Caco-2 (cell line): ENCODE measurements around the gene KBTBD12. TPM values are rescaled to one million over a fixed set of nuclear protein-coding genes. Genes with fewer than 3 reads are reported as not detected.

Experiments used
- BruUV-seq: library from RNA; stranded (reverse); fragments of 400-500 nt; replicated peaks from 2 replicates; lab custom pipeline; 2021; lab: Mats Ljungman, UMichigan
- CTCF ChIA-PET: fragments of 300-600 bp; sonication (Branson Sonifier 250); formaldehyde crosslinking; loops from one replicate; lab custom pipeline; 2022; ENCODE audit warnings: antibody characterized with exemption; lab: Charles Lee
- POLR2A ChIA-PET: fragments of 300-600 bp; sonication (Branson Sonifier 250); formaldehyde crosslinking; loops from one replicate; lab custom pipeline; 2022; ENCODE audit warnings: antibody characterized with exemption; lab: Charles Lee
- DNase-seq, 2 experiments: peaks; one replicate each; pipeline versions ENCODE4 v3.0.0 to v3.0.0-alpha.2; 2020 to 2022
- H3K27me3 ChIP-seq: replicated peaks from 2 replicates; pipeline ENCODE4 v1.6.0; 2011; ENCODE audit warnings: low read length; ENCODE audit not compliant: control insufficient read depth, insufficient read depth
- H3K36me3 ChIP-seq: 2 replicates; pipeline ENCODE4 v1.5.1; 2011; ENCODE audit warnings: low read length; ENCODE audit not compliant: control insufficient read depth, insufficient read depth
- H3K4me1 ChIP-seq: fragments of 250-450 bp; sonication (Bioruptor Pico); 2 replicates; pipeline ENCODE4 v1.5.1; 2020; ENCODE audit warnings: mild to moderate bottlenecking
- H3K4me3 ChIP-seq: 2 replicates; pipeline ENCODE4 v1.5.1; 2011; ENCODE audit warnings: low read depth, mild to moderate bottlenecking, control low read depth, low read length
- H3K9me3 ChIP-seq: fragments of 250-450 bp; sonication (Bioruptor Pico); 2 replicates; pipeline ENCODE4 v1.5.1; 2020; ENCODE audit warnings: mild to moderate bottlenecking, moderate library complexity
- H3K27ac Mint-ChIP-seq: one replicate; pipeline ENCODE4 v1.8.0; 2022; ENCODE audit warnings: mixed read lengths; ENCODE audit not compliant: unreplicated experiment
- H3K27me3 Mint-ChIP-seq: one replicate; pipeline ENCODE4 v1.8.0; 2022; ENCODE audit warnings: mixed read lengths; ENCODE audit not compliant: insufficient read depth, unreplicated experiment
- H3K36me3 Mint-ChIP-seq: one replicate; pipeline ENCODE4 v1.8.0; 2022; ENCODE audit warnings: mild to moderate bottlenecking, mixed read lengths; ENCODE audit not compliant: insufficient read depth, unreplicated experiment
- H3K4me1 Mint-ChIP-seq: one replicate; pipeline ENCODE4 v1.8.0; 2022; ENCODE audit warnings: low read depth, mixed read lengths; ENCODE audit not compliant: unreplicated experiment
- H3K4me3 Mint-ChIP-seq: one replicate; pipeline ENCODE4 v1.8.0; 2022; ENCODE audit warnings: mild to moderate bottlenecking, moderate library complexity, mixed read lengths; ENCODE audit not compliant: unreplicated experiment
- H3K9me3 Mint-ChIP-seq: one replicate; pipeline ENCODE4 v1.8.0; 2022; ENCODE audit warnings: mixed read lengths; ENCODE audit not compliant: unreplicated experiment
- CTCF ChIP-seq, 2 experiments: fragments of 200-600 bp in 1 of 2; IDR thresholded peaks; 1 replicate in 1 of 2; 2 replicates in 1 of 2; pipeline versions ENCODE4 v1.5.1 to v1.8.0; 2011 to 2022; ENCODE audit warnings: antibody characterized with exemption in 1 of 2, control low read depth in 1 of 2, inconsistent platforms in 1 of 2, low read depth in 1 of 2, low read length in 1 of 2, mild to moderate bottlenecking in 1 of 2, moderate library complexity in 1 of 2; ENCODE audit not compliant: insufficient read depth in 1 of 2, severe bottlenecking in 1 of 2, unreplicated experiment in 1 of 2
- intact Hi-C: fragments of 100-400 bp; cut with micrococcal nuclease; formaldehyde crosslinking; loops from one replicate; pipeline ENCODE4 v1.10.0; 2022; ENCODE audit not compliant: unreplicated experiment
- total RNA-seq: library from RNA; stranded (reverse); gene quantifications from 2 replicates; pipeline ENCODE4 v1.2.3, GENCODE V29; 2022

Gene KBTBD12
- total RNA-seq, 1 experiment from 2014 or later: not detected

GRCh38 chr3:128016502-128016901, 101.5 kb downstream of the KBTBD12 start:
- no TSS peak for BruUV-seq
- POLR2A ChIA-PET: no interaction called here
- no peak for TF ChIP-seq CTCF (IDR thresholded peaks at IDR 0.05; ENCODE audit: insufficient read depth in 1 of 2, low read depth in 1 of 2, low read length in 1 of 2, severe bottlenecking in 1 of 2, unreplicated experiment in 1 of 2)

GRCh38 chr3:128021768-128022372, 106.8 kb downstream of the KBTBD12 start:
- Histone ChIP-seq H3K4me1 (no peaks in the 10 kb centered on the region), H3K9me3 (peaks cover 3% of the 10 kb centered on the region; the same call in 1 of the 2 replicates), H3K4me3 (no peak overlapping the region), H3K27me3 (no peaks in the 10 kb centered on the region), H3K36me3 (no peaks in the 10 kb centered on the region)
- ChIA-PET CTCF (no interaction called here), POLR2A (no interaction called here)
- no peaks in the 10 kb centered on the region for H3K9me3 Mint-ChIP-seq
- no peak for TF ChIP-seq CTCF (IDR thresholded peaks at IDR 0.05; ENCODE audit: insufficient read depth in 1 of 2, low read depth in 1 of 2, low read length in 1 of 2, severe bottlenecking in 1 of 2, unreplicated experiment in 1 of 2)
- BruUV-seq: no TSS peak
- no peak overlapping the region for H3K27ac Mint-ChIP-seq
- intact Hi-C loops: no loop called here
- no peak for DNase-seq
- H3K4me3 Mint-ChIP-seq: no peak overlapping the region
- H3K4me1 Mint-ChIP-seq: no peaks in the 10 kb centered on the region
- H3K27me3 Mint-ChIP-seq: peaks cover 19% of the 10 kb centered on the region
- H3K36me3 Mint-ChIP-seq: no peaks in the 10 kb centered on the region

More at GRCh38 chr3:128016502-128016901, 101.5 kb downstream of the KBTBD12 start:
- peaks cover 3% of the 10 kb centered on the region; the same call in 1 of the 2 replicates for H3K9me3 ChIP-seq
- Mint-ChIP-seq H3K4me1 (peaks cover under 1% of the 10 kb centered on the region), H3K27ac (no peak overlapping the region), H3K9me3 (no peaks in the 10 kb centered on the region), H3K27me3 (no peaks in the 10 kb centered on the region), H3K4me3 (no peak overlapping the region), H3K36me3 (no peaks in the 10 kb centered on the region)
- no peaks in the 10 kb centered on the region for H3K4me1 ChIP-seq
- intact Hi-C loops: no loop called here
- no peaks in the 10 kb centered on the region for H3K27me3 ChIP-seq
- no peak overlapping the region for H3K4me3 ChIP-seq
- DNase-seq: no peak
- no peaks in the 10 kb centered on the region for H3K36me3 ChIP-seq
- CTCF ChIA-PET: no interaction called here

GRCh38 chr3:128033102-128033501, 118.1 kb downstream of the KBTBD12 start:
- intact Hi-C loops: no loop called here
- Histone ChIP-seq H3K27me3 (no peaks in the 10 kb centered on the region), H3K4me3 (no peak overlapping the region), H3K36me3 (no peaks in the 10 kb centered on the region), H3K9me3 (no peaks in the 10 kb centered on the region), H3K4me1 (no peaks in the 10 kb centered on the region)
- ChIA-PET CTCF (no interaction called here), POLR2A (no interaction called here)
- no peaks in the 10 kb centered on the region for H3K36me3 Mint-ChIP-seq
- H3K27me3 Mint-ChIP-seq: peaks cover 6% of the 10 kb centered on the region
- no TSS peak for BruUV-seq
- no peak for DNase-seq
- H3K4me3 Mint-ChIP-seq: no peak overlapping the region
- TF ChIP-seq CTCF (IDR thresholded peaks at IDR 0.05; ENCODE audit: insufficient read depth in 1 of 2, low read depth in 1 of 2, low read length in 1 of 2, severe bottlenecking in 1 of 2, unreplicated experiment in 1 of 2): no peak
- no peaks in the 10 kb centered on the region for H3K4me1 Mint-ChIP-seq
- H3K27ac Mint-ChIP-seq: no peak overlapping the region
- H3K9me3 Mint-ChIP-seq: no peaks in the 10 kb centered on the region
